HG03280 (cell line): ENCODE results near the gene CCL21.
"Not testable (repeated sequence)": the region's sequence is repeated elsewhere in the genome, so short reads cannot be mapped to it uniquely, and the experiment has no call there.

Experiments
- ATAC-seq: cut with Tn5 transposase; IDR thresholded peaks from one replicate; pipeline ENCODE4 v1.9.1; 2021; ENCODE audit warnings: mild to moderate bottlenecking, moderate library complexity; ENCODE audit not compliant: unreplicated experiment

CCL21 gene, protein sequence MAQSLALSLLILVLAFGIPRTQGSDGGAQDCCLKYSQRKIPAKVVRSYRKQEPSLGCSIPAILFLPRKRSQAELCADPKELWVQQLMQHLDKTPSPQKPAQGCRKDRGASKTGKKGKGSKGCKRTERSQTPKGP

DNA sequence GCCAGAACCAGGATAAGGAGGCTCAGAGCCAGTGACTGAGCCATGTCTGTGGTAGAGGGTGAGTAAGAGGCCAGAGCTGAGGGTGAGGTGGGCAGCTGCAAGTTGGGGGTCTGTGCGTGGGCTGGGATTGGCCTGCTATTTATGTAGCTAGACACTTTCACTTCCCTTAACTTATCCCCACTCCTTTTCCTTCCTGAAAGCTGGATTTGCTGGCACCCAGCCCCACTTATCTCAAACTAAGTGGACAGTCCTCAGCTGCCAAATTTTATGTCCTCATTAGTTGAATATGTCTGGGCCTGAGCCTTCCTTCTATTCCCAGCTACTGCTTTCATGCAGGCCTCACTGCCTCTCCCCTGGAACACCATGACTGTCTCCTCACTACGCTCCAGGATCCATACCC lies at the start of gene CCL21:
Gene CCL21, minus strand, starts transcription at position 114 of the 400 bp plus-strand sequence. Its CDS starts 70 bp downstream, at position 44.
- ATAC-seq = no peak

DNA sequence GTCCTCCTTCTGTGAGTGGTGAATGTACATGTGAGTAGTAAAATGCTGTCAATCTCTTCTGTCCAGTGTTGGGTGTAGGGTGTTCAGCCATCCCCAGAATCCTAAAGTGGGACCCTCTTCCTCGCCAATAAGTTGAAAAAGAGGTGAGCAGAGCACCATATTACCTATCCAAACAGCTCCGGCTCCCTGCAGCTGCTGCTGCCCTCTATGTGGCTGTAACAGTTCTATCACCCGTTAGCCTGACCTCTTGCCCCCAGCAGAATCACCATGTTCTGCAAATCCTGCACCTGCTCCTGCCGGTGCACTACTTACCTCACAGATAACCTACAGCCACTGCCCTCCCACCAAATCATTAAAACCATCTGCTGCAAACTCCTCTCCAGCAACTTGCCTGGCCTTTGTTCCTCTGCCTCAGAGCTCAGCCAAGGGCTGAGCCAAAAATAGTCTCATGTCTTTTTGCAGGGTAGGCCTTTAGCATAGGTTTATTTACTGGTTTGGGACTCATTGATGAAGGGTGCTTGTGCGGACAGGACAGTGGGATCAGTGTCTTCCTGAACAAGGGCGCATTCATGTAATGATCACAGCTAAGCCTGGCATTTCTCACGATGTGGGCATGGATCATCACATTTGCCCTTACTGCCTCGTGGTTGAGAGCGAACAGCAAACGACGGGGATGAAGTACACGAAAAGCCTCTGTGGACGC lies 49.6 kb upstream of the CCL21 start:
- ATAC-seq = no peak

DNA sequence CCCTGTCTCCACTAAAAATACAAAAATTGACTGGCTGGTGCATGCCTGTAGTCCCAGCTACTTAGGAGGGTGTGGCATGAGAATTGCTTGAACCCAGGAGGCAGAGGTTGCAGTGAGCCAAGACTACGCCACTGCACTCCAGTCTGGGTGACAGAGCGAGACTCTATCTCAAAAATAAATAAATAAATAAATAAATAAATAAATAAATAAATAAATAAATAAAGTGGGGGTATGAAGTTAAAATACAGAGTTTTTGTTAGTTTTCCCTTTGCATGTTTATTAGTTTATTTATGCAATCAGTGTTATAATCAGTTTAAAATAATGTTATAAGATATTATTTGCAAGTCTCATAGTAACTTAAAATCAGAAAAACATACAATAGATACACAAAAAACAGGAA lies 40.4 kb upstream of the CCL21 start:
- ATAC-seq = not testable (repeated sequence)

DNA sequence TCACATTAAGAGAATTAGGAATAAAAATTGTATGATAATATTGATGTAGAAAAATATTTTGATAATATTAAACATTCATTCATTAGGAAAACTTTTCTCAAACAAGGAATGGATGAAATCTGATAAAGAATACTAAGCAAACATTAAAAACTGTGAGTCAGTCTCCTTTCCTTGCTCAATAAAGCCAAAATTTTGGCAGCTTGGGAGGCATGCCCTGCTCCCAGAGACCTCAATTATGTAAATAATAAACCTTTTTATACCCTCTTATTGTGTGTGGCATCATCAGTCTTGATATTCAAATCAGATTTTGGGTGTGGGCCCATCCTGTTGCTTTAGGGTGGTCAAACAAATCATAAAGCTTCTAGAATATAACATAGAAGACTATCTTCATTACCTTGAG lies 36.6 kb upstream of the CCL21 start:
- no peak for ATAC-seq

DNA sequence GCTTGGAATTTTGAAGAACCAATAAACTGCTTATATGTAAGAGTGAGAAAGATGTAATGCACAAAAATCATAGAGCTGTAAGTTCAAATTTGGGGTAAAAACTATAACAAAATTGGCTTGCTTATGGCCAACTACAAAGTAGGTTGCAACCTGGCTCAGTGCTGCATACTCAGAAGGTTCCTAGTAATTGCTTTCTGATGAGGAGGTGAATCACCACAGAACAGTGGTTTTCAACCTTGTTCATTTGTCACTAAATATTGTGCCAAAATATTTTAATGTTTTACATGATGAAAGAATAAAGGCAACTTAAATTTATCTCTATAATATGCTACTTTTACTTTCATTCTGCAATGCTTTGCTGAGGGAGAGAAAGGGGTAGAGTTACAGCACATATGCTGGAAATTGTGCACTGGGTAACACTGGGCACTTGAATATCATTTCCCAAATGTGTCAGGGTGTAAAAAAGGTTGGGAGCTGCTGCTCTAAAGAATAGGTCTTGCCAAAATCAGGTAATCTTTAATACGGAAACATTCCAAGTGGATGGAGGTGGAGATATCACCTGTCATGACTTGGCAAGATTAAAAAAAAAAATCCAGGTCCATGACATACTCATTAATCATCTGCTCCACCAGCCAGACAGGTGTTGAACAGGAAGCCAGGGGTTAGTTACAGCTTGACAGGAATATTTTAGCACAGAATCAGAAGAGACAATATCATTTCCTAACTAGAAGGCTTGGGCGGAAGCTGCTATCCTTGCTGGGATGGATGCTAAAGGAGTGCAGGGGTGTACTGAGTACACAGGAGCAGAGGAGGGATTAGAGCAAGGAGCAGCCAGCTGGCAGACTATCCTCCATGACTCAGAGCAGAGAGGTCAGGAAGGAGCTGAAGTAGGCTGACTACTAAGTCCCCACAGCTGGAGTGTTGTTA lies 34.6 kb upstream of the CCL21 start:
- no peak for ATAC-seq

DNA sequence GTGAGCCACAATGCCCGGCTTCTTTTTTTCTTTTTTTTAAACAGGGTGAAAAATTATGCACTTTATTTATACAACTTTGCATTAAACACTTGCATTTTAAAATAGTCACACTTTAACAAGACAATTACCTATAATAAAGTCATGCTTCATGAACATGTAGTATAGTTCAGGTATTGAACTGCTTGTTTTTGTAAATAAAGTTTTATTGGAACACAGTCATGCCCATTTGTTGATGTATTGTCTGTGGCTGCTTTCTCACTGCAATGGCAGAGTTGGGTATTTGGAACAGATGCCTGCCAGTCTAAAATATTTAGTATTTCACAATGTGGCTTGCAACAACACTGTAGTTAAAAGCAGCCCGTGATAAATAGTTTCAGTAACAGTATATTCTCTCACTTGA lies 32.8 kb upstream of the CCL21 start:
- ATAC-seq = no peak

DNA sequence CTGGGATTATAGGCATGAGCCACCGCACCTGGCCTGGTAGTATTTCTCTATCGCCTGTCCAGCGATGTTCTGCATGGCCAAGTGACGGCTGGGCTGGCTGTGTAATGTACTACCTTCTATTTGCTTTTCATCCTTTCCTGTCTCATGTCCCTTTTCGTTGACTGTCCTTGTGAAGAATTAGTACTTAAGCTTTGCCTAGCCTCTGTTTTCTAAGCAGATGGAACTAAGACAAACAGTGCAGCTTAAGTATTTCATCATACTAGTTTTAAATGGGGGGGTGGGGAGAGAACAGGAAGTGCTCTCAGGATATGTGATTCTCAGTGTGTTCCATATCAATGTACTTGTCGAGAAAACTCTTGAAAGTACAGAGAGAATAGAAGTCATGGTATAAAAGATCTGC lies 31.7 kb upstream of the CCL21 start:
- ATAC-seq = no peak

DNA sequence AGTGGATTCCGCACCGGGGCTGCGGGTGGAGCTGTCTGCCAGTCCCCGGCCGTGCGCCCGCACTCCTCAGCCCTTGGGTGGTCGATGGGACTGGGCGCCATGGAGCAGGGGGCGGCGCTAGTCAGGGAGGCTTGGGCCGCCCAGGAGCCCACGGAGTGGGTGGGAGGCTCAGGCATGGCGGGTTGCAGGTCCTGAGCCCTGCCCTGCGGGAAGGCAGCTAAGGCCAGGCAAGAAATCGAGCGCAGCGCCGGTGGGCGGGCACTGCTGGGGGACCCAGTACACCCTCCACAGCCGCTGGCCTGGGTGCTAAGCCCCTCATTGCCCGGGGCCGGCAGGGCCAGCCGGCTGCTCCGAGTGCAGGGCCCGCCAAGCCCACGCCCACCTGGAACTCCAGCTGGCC lies 30.2 kb upstream of the CCL21 start:
- ATAC-seq = not testable (repeated sequence)

DNA sequence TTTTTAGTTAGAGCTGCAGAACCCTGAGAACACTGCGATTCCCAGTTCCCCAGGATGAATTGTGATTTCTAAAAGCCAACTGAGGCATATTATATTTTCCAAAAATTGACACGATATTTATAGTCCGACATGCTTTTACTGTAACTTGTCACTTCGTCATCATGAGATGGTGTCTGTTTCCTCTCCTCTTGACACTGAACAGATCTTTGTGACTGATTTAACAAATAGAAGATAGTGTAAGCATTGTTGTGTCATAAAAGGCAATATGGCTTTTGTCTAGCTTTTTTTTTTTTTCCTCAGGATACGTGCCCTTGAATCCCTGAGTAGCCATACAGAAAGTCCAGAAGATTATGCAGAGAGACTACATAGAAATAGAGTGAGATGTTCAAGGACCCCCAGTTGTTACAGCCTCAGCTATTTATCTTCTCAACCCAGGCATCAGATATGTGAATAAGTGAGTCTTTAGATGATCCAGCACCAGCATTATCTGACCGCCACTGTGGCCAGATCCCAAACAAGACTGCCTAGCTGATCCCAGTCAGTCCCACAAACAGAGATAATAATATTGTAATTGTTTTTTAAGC lies 27.8 kb upstream of the CCL21 start:
- ATAC-seq = no peak

DNA sequence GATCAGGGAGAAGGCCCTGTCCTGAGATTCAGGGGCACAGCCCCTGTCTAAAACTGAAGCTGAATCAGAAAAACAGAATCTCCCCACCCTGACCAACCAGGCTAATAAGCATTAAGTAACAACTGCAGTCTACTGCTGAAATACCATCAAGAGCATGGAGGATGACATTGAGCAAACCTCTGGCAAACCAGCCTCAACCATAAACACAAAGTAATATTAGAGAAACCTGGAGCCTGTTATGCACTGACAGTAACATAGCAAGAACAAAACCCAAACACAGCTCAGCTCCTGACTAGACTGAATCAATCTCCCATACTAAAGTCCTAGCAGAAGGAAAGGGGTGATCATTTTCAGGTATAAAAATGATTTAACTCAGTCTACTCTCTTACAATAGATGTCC lies 24.8 kb upstream of the CCL21 start:
- ATAC-seq = no peak

DNA sequence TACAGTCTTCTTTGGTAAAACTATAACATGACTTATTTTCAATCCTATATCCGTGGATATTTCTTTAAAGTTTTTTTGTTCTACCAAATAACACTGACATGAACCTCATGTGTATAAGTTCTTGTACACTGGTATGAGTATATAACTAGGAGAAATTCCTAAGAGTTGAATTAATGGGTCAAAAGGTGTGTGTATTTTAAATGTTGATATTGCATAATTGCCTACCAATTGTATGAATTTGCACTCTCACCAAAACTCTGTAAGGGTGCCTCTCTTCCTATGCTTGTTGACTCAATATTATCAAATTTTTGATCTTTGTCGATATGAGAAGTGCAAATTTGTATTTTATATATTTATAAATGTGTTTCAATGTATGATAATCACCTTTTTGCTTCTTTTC lies 22.9 kb upstream of the CCL21 start:
- ATAC-seq = no peak

DNA sequence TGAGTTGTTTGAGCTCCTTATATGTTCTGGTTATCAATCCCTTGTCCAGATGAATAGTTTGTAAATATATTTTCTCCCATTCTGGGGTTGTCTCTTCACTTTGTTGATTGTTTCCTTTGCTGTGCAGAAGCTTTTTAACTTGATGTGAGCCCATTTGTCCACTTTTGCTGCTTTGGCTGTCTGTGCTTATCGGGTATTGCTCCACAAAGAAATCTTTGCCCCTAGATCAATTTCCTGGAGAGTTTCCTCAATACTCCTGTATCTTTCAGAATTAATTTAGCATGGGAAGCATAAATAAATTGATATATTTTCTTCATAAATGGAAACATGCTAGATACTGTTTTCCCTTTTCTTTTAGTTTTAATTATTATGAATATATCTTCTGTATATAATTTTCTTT lies 22.5 kb upstream of the CCL21 start:
- ATAC-seq = no peak

DNA sequence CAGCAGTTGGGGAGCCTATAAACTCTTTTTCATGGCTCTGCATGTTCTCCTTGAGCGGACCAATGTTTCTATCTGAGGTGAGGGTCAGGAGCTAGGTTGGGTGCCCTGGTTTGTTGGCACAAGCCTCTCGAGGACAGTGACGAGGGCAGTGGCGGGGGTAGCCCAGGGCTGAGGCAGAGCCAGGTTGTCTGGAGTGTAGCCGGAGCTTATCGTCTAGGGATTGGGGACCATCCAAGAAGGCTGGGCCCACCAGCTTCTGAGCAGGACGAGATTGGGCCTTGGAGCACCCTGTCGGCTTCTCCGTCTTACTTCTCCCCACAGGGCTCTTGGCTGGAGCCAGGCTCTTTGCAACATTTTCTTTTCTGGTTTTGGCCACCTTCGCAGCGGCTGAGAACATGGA lies 13.2 kb upstream of the CCL21 start:
- ATAC-seq = no peak

DNA sequence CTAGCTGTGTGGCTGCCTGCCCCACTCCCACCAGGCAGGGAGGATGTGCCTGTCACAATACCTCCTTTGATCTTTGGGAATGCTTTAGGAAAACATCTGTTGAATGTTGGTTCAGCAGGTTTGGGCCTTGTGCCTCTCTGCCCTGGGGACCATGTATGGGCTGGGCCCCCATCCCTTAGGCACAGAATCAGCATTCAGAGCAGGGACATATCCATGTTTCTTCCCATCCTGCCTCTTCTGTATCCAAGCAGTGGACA lies 9.8 kb upstream of the CCL21 start:
- ATAC-seq = not testable (repeated sequence)

DNA sequence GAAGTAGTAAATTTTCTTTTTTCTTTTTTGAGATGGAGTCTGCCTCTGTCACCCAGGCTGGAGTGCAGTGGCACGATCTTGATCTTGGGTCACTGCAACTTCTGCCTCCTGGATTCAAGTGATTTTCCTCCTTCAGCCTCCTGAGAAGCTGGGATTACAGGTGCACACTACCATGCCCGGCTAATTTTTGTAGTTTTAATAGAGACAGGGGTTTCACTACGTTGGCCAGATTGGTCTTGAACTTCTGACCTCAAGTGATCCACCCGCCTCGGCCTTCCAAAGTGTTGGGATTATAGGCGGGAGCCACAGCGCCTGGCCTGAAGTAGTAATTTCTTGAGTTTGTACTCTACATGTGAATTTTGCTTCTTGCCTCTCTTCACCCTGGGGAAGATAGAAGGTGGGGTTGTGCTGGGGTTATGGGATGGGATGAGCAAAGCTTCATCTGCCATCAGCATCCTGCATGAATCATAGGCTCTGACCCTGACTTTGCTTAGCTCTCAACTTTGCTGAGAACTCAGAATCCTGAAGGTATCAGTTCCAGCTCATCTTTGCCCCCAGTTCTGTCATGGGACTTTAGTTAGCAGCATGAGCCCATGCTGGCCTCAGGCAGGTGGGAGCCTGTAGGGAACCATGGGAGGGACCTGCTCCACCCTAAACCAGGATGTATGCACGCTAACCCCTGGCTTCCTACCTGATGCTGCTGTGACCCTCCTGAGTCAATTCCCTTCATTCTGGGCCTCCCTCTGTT lies 9.3 kb upstream of the CCL21 start:
- ATAC-seq = no peak

DNA sequence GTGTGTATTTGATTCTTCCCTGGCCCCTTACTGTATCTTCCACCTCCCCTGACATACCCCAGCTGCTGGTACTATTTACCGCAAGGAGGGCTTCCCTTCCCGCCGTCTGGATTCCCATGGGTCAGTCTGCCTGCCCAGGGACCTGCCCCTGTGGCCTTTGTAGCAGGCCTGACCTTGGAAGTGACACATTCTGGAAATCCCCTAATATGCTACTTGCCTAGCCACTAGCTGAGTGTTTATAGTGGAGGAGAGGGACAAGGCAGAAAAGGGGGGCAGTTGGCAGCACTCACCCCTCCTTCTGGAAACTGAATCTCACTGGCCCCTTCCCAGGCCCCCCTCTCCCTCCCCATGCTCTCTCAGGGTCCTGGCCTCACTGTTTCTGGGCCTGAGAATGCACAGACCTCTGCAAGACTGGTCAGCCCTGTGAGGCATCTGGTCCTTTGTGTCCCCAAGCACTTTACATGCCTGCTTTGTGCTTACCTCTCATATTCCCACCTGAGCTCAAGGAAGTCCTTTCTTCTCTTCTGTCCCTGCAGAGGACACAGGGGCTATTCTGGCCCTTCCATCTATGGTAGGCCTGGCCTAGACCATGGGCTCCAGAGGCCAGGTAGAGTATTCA lies 8.2 kb upstream of the CCL21 start:
- no peak for ATAC-seq

DNA sequence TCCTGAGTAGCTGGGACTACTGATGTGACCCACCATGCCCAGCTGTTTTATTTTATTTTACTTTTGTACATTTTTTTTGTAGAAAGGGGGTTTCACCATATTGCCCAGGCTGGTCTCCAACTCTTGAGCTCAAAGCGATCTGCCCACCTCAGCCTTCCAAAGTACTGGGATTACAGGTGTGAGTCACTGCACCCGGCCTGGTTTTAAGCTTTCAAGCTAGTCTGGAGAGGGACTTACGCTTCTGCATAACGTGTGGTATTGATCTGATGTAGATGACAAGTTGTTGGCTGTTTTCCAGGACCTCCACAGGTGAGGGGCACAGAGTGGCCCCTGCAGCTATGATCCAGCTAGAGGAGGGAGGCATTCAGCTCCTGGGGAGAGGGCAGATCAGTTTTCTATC lies 6.8 kb upstream of the CCL21 start:
- no peak for ATAC-seq

DNA sequence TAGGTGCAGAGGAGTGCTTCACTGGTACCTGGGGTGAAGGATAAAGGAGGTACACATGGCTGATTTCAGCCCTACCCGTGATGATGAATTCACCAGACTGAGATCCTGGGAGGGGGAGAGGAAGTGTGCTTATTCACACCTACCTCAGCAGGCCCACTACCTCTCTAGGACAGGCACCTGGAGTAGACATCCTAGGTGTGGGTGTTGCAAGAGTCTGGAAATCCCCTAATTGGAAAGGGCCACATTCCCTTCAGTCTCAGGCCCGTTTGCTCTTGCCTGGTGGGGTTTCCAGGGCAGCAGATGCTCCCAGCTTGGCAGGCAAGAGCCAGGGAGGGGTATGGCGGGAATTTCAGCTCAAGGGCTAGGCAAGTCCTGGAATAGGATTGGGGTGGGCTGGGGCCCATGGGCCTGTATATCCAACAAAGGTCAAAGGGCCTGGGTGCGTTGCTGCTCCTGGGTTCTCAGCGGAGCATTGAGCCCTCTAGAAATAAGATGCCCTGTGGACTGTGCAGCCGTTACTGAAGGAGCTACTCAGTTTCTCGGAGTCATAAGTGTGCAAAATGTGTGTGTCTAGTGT lies 5.8 kb upstream of the CCL21 start:
- no peak for ATAC-seq

DNA sequence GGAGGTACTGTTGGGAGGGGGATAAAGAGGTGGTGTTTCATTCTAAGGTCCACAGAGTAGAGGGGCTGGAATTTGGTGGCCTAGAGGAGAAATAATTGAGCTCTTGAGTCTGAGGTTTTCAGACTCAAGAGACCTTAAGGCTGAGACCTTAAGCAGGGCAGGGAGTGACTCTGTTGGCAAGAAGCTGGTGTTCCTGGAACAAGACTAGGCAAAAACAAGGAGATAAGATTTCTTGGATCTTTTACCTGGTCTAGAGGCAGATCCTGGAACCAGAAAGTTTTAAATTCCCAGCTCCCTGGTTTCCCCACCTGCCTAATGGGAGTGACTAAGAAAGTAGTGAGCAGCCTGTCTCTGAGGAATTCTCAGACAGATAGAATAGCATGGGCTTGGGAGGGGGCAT lies 4.1 kb upstream of the CCL21 start:
- no peak for ATAC-seq

DNA sequence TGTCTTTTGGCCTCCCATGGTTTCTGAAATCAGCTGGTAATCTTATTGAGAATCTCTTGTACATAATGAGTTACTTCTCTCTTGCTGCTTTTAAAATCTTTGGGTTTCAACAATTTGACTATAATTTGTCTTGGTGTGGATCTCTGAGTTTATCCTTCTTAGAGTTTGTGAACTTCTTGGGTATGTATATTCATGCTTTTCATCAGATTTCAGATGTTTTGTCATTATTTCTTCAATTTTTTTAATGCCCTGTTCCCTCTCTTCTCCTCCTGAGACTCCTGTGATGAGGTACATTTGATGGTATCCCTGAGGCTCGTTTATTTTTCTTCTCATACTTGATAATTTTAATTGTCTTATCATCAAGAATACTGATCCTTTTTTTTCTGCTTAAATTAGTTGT lies 2.2 kb upstream of the CCL21 start:
- ATAC-seq = no peak
